Measurements from ENCODE around the gene FTSJ1.

The FTSJ1 gene

GRCh38 chrX:48470833-48471118, 5.2 kb upstream of the FTSJ1 start:
- DNase-seq (ENCODE audit: low spot score) = no peak

GRCh38 chrX:48471504-48471903, 4.5 kb upstream of the FTSJ1 start:
- no peak for DNase-seq (ENCODE audit: low spot score)

- no peak for DNase-seq (ENCODE audit: low spot score)
Measured at GRCh38 chrX:48472225-48472624, 3.8 kb upstream of the FTSJ1 start.

GRCh38 chrX:48472851-48473703, 2.9 kb upstream of the FTSJ1 start:
- no peak for DNase-seq (ENCODE audit: low spot score)

- DNase-seq (ENCODE audit: low spot score) = no peak
Measured at GRCh38 chrX:48473704-48473990, 2.4 kb upstream of the FTSJ1 start.

GRCh38 chrX:48474127-48474526, 1.9 kb upstream of the FTSJ1 start:
- DNase-seq (ENCODE audit: low spot score) = no peak

GRCh38 chrX:48474581-48474980, 1.4 kb upstream of the FTSJ1 start:
- no peak for DNase-seq (ENCODE audit: low spot score)

- DNase-seq (ENCODE audit: low spot score) = no peak
Measured at GRCh38 chrX:48475296-48475695, 703 bp upstream of the FTSJ1 start.

GRCh38 chrX:48476919-48477318, 920 bp downstream of the FTSJ1 start:
- no peak for DNase-seq (ENCODE audit: low spot score)

- DNase-seq (ENCODE audit: low spot score) = no peak
Measured at GRCh38 chrX:48477960-48478755, 2.2 kb downstream of the FTSJ1 start.

GRCh38 chrX:48478806-48479205, 2.8 kb downstream of the FTSJ1 start:
- no peak for DNase-seq (ENCODE audit: low spot score)

GRCh38 chrX:48480142-48480541, 4.1 kb downstream of the FTSJ1 start:
- no peak for DNase-seq (ENCODE audit: low spot score)

- DNase-seq (ENCODE audit: low spot score) = no peak
Measured at GRCh38 chrX:48480583-48480982, 4.6 kb downstream of the FTSJ1 start.

- DNase-seq (ENCODE audit: low spot score) = no peak
Measured at GRCh38 chrX:48482526-48482925, 6.5 kb downstream of the FTSJ1 start.

GRCh38 chrX:48487362-48487798, 11.4 kb downstream of the FTSJ1 start:
- DNase-seq (ENCODE audit: low spot score) = no peak

GRCh38 chrX:48488034-48488433, 12.0 kb downstream of the FTSJ1 start:
- DNase-seq (ENCODE audit: low spot score) = no peak

GRCh38 chrX:48489296-48489695, 13.3 kb downstream of the FTSJ1 start:
- DNase-seq (ENCODE audit: low spot score) = no peak

- no peak for DNase-seq (ENCODE audit: low spot score)
Measured at GRCh38 chrX:48489892-48490291, 13.9 kb downstream of the FTSJ1 start.

GRCh38 chrX:48490661-48491060, 14.7 kb downstream of the FTSJ1 start:
- DNase-seq (ENCODE audit: low spot score) = no peak

GRCh38 chrX:48491809-48492208, 15.8 kb downstream of the FTSJ1 start:
- no peak for DNase-seq (ENCODE audit: low spot score)

GRCh38 chrX:48492293-48492910, 16.4 kb downstream of the FTSJ1 start:
- DNase-seq (ENCODE audit: low spot score) = no peak

GRCh38 chrX:48493890-48494364, 17.9 kb downstream of the FTSJ1 start:
- no peak for DNase-seq (ENCODE audit: low spot score)

GRCh38 chrX:48496660-48497059, 20.7 kb downstream of the FTSJ1 start:
- DNase-seq (ENCODE audit: low spot score) = no peak

All from germinal center (tissue), 1 donor.